GM18520 (cell line): ENCODE results near the gene CLEC4M.
"Not testable (repeated sequence)": the region's sequence is repeated elsewhere in the genome, so short reads cannot be mapped to it uniquely, and the experiment has no call there.

ENCODE experiments used
- ATAC-seq: cut with Tn5 transposase; IDR thresholded peaks from one replicate; pipeline ENCODE4 v1.9.1; 2021; ENCODE audit not compliant: unreplicated experiment

CLEC4M gene

GRCh38 chr19:7806234-7806633, 43.2 kb downstream of the CLEC4M start:
- no peak for ATAC-seq

GRCh38 chr19:7806876-7807275, 43.8 kb downstream of the CLEC4M start:
- no peak for ATAC-seq

GRCh38 chr19:7808108-7808507, 45.1 kb downstream of the CLEC4M start:
- ATAC-seq, result no peak

- no peak for ATAC-seq
Measured at GRCh38 chr19:7811989-7812388, 48.9 kb downstream of the CLEC4M start.

- no peak for ATAC-seq
Measured at GRCh38 chr19:7815325-7815724, 52.3 kb downstream of the CLEC4M start.

GRCh38 chr19:7816040-7816439, 53.0 kb downstream of the CLEC4M start:
- not testable (repeated sequence) for ATAC-seq

GRCh38 chr19:7817801-7818200, 54.8 kb downstream of the CLEC4M start:
- ATAC-seq, result no peak

- no peak for ATAC-seq
Measured at GRCh38 chr19:7818806-7819205, 55.8 kb downstream of the CLEC4M start.
